Gastrocnemius medialis (tissue), 4 donors: ENCODE measurements around the gene AK3. TPM values are rescaled to one million over a fixed set of nuclear protein-coding genes. Genes with fewer than 3 reads are reported as not detected.

Source experiments
- ATAC-seq, 2 donors: fragments of 150-250 bp; one replicate each; pipeline ENCODE4 v1.9.1; 2016
- DNase-seq, 2 donors: peaks; one replicate each; pipeline ENCODE4 v3.0.0-alpha.2; 2019
- H3K27ac ChIP-seq, 4 donors: fragments of 200-600 bp; sonication (generic); 1 replicate in 1 of 4; 2 replicates in 3 of 4; pipeline ENCODE4 v1.5.1; 2016 to 2018; ENCODE audit warnings: mild to moderate bottlenecking in 2 of 4, moderate library complexity in 1 of 4
- H3K27me3 ChIP-seq, 3 donors: fragments of 200-600 bp; sonication (generic) in 2 of 3; 1 replicate in 1 of 3; 2 replicates in 2 of 3; pipeline versions ENCODE4 v1.5.1 to v1.6.0; 2016 to 2019; ENCODE audit warnings: mild to moderate bottlenecking in 1 of 3, moderate library complexity in 1 of 3
- H3K36me3 ChIP-seq, 2 donors: fragments of 200-600 bp; sonication (generic) in 1 of 2; one replicate each; pipeline ENCODE4 v1.5.1; 2017 to 2018
- H3K4me1 ChIP-seq, 2 donors: fragments of 200-600 bp; sonication (generic) in 1 of 2; one replicate each; pipeline ENCODE4 v1.5.1; 2016 to 2017; ENCODE audit warnings: mild to moderate bottlenecking in 2 of 2
- H3K4me3 ChIP-seq, 4 donors: fragments of 200-600 bp; sonication (generic) in 3 of 4; 1 replicate in 1 of 4; 2 replicates in 3 of 4; pipeline ENCODE4 v1.5.1; 2016 to 2019; ENCODE audit warnings: mild to moderate bottlenecking in 2 of 4
- H3K9me3 ChIP-seq, 3 donors: fragments of 200-600 bp; sonication (generic) in 2 of 3; 1 replicate in 1 of 3; 2 replicates in 2 of 3; pipeline ENCODE4 v1.5.1; 2016 to 2019
- CTCF ChIP-seq, 5 experiments: fragments of 450-650 bp in 3 of 5; fragments of 200-600 bp in 2 of 5; sonication (generic) in 2 of 5; IDR thresholded peaks in 4 of 5; conservative IDR thresholded peaks in 1 of 5; 1 replicate in 4 of 5; 2 replicates in 1 of 5; pipeline ENCODE4 v1.5.1; 2016 to 2019; ENCODE audit warnings: antibody characterized with exemption in 5 of 5, mild to moderate bottlenecking in 3 of 5, moderate library complexity in 3 of 5
- POLR2A ChIP-seq, 2 donors: fragments of 450-650 bp; IDR thresholded peaks; one replicate each; pipeline ENCODE4 v1.6.1; 2017; ENCODE audit warnings: antibody characterized with exemption in 2 of 2, mild to moderate bottlenecking in 2 of 2, moderate library complexity in 2 of 2
- in situ Hi-C, 4 donors: fragments of 200-750 bp; cut with MboI; loops; one replicate each; pipeline versions ENCODE4 v1.15.0 to v1.8.0; 2017; ENCODE audit warnings: low sequenced_read_pairs in 4 of 4
- intact Hi-C: fragments of 100-400 bp; cut with DNase I; formaldehyde crosslinking; loops from one replicate; pipeline ENCODE4 v1.15.1; 2023; ENCODE audit warnings: low total_unique reads
- total RNA-seq, 4 donors: library from RNA; depleted of rRNA; stranded (reverse); fragments of >200 nt; gene quantifications; one replicate each; pipeline versions ENCODE4 v1.1.0 to v1.2.3, GENCODE V29; 2016

Gene AK3
- total RNA-seq, 4 donors from 2014 or later: 163 to 270 (median 188) TPM

- H3K27me3 ChIP-seq: no peaks in the 10 kb centered on the region
- H3K4me3 ChIP-seq: no peak overlapping the region
- in situ Hi-C loops: loop anchor here in 1 of 4 donors (25.0 kb wide), 1 partner anchor 105 kb away; no protein-coding TSS in a partner anchor
- ATAC-seq (no peak), DNase-seq (no peak)
- intact Hi-C loops: no loop called here
- no peaks in the 10 kb centered on the region for H3K9me3 ChIP-seq
- H3K27ac ChIP-seq: peak overlapping the region in 3 of 4 donors; percentile 32 to 39 (median 36)
- H3K36me3 ChIP-seq: peaks cover 5 to 48% of the 10 kb centered on the region in 2 donors
- peaks cover 0 to 7% of the 10 kb centered on the region in 2 donors for H3K4me1 ChIP-seq
- TF ChIP-seq POLR2A (IDR thresholded peaks at IDR 0.05): no peak
- TF ChIP-seq CTCF (IDR thresholded peaks at IDR 0.05 in 4 of 5, conservative IDR thresholded peaks at IDR 0.05 in 1 of 5): no peak
Measured at GRCh38 chr9:4706971-4707622, 33.9 kb downstream of the AK3 start.

DNA sequence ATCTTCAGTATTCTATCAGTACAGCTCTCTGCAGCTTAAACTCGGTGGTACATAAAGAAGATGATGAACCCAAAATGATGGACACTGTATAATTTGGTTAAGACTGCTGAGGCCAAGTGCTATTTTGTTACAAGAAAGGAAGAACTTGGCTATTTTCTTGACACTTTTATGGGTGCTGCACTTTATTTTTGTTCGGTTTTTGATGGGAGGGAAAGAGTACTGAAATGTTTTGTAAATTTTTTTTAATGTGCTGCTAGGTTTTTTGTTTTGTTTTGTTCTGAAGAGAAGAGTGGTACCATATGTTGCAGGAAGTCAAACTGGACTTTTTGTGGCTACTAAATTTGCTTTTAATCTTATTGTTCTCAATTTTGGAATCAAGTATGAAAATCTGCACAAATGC is 35.0 kb downstream of the AK3 start:
- in situ Hi-C loops (loop anchor here in 1 of 4 donors (25.0 kb wide), 1 partner anchor 106 kb away; no protein-coding TSS in a partner anchor), intact Hi-C loops (no loop called here)
- Histone ChIP-seq H3K36me3 (peaks cover 5 to 59% of the 10 kb centered on the region in 2 donors), H3K9me3 (no peaks in the 10 kb centered on the region), H3K27ac (no peak overlapping the region), H3K4me1 (peaks cover 0 to 13% of the 10 kb centered on the region in 2 donors), H3K4me3 (no peak overlapping the region), H3K27me3 (no peaks in the 10 kb centered on the region)
- no peak for TF ChIP-seq CTCF (IDR thresholded peaks at IDR 0.05 in 4 of 5, conservative IDR thresholded peaks at IDR 0.05 in 1 of 5)
- TF ChIP-seq POLR2A (IDR thresholded peaks at IDR 0.05): no peak
- ATAC-seq: no peak
- no peak for DNase-seq

GRCh38 chr9:4704129-4704528 is 36.9 kb downstream of the AK3 start:
- Histone ChIP-seq H3K9me3 (no peaks in the 10 kb centered on the region), H3K4me1 (peaks cover 0 to 13% of the 10 kb centered on the region in 2 donors), H3K27me3 (no peaks in the 10 kb centered on the region), H3K4me3 (no peak overlapping the region), H3K36me3 (peaks cover 5 to 75% of the 10 kb centered on the region in 2 donors), H3K27ac (no peak overlapping the region)
- TF ChIP-seq POLR2A (IDR thresholded peaks at IDR 0.05) (no peak), CTCF (IDR thresholded peaks at IDR 0.05 in 4 of 5, conservative IDR thresholded peaks at IDR 0.05 in 1 of 5) (no peak)
- intact Hi-C loops (no loop called here), in situ Hi-C loops (loop anchor here in 1 of 4 donors (25.0 kb wide), 1 partner anchor 108 kb away; no protein-coding TSS in a partner anchor)
- ATAC-seq (no peak), DNase-seq (no peak)

DNA sequence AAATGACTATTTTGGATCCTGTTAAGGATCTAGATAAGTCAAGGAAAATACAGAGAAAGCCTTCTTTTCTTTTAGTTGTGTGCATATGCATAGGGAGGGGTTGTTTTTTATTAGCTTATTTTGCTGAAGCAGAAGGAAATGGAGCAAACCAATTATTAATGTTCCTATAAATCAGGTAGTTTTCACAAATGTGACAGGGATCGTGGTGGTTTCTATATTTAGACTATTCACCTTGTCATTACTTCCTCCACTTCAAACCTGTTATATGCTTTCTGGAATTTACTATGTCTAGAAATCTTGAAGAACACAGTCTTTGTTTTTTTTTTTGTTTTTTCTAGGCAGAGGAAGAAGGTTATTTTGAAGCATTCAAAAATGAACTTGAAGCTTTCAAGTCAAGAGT is 39.5 kb downstream of the AK3 start:
- in situ Hi-C loops: loop anchor here in 1 of 4 donors (25.0 kb wide), 1 partner anchor 111 kb away; no protein-coding TSS in a partner anchor
- no peaks in the 10 kb centered on the region for H3K27me3 ChIP-seq
- no peaks in the 10 kb centered on the region for H3K9me3 ChIP-seq
- peak overlapping the region in 2 of 4 donors; percentile 4 to 20 for H3K27ac ChIP-seq
- TF ChIP-seq POLR2A (IDR thresholded peaks at IDR 0.05) (no peak), CTCF (IDR thresholded peaks at IDR 0.05 in 4 of 5, conservative IDR thresholded peaks at IDR 0.05 in 1 of 5) (no peak)
- DNase-seq: no peak
- H3K36me3 ChIP-seq: peaks cover 0 to 84% of the 10 kb centered on the region in 2 donors
- intact Hi-C loops: no loop called here
- no peak for ATAC-seq
- H3K4me1 ChIP-seq: peaks cover 0 to 6% of the 10 kb centered on the region in 2 donors
- no peak overlapping the region for H3K4me3 ChIP-seq
